GM18507 (cell line): ENCODE data around the gene WHAMM.

Experiments
- DNase-seq: peaks from one replicate; pipeline ENCODE4 v3.0.0; 2011; ENCODE audit warnings: low read depth; ENCODE audit not compliant: insufficient read length; ENCODE audit errors: extremely low spot score
- FAIRE-seq: peaks from 2 replicates; lab custom pipeline; 2011; peaks lifted over from hg19 to GRCh38; lab: Jason Lieb, UNC

The WHAMM gene

GRCh38 chr15:82831894-82832600 is 22.6 kb downstream of the WHAMM start:
- no peak for DNase-seq
- FAIRE-seq = no peak

GRCh38 chr15:82832601-82833361 is 23.4 kb downstream of the WHAMM start:
- peak; percentile 80 for FAIRE-seq
- peak; percentile 48 for DNase-seq

GRCh38 chr15:82833362-82833682 is 23.9 kb downstream of the WHAMM start:
- DNase-seq (no peak), FAIRE-seq (no peak)

- no peak for FAIRE-seq
- DNase-seq = no peak
Observed at GRCh38 chr15:82835391-82835917, 26.0 kb downstream of the WHAMM start.

- FAIRE-seq (no peak), DNase-seq (no peak)
Observed at GRCh38 chr15:82838096-82838735, 28.8 kb downstream of the WHAMM start.

GRCh38 chr15:82839136-82839535 is 29.7 kb downstream of the WHAMM start:
- DNase-seq (no peak), FAIRE-seq (peak; percentile 15)

- DNase-seq (no peak), FAIRE-seq (no peak)
Observed at GRCh38 chr15:82840166-82840565, 30.7 kb downstream of the WHAMM start.

GRCh38 chr15:82843566-82843965 is 34.1 kb downstream of the WHAMM start:
- FAIRE-seq (no peak), DNase-seq (no peak)

- DNase-seq (no peak), FAIRE-seq (no peak)
Observed at GRCh38 chr15:82845686-82846085, 36.3 kb downstream of the WHAMM start.

- DNase-seq (no peak), FAIRE-seq (no peak)
Observed at GRCh38 chr15:82846621-82847020, 37.2 kb downstream of the WHAMM start.

- DNase-seq (no peak), FAIRE-seq (no peak)
Observed at GRCh38 chr15:82847703-82848102, 38.3 kb downstream of the WHAMM start.

GRCh38 chr15:82848241-82848993 is 39.0 kb downstream of the WHAMM start:
- DNase-seq = no peak
- FAIRE-seq = no peak

- peak; percentile 75 for FAIRE-seq
- DNase-seq = no peak
Observed at GRCh38 chr15:82849556-82850512, 40.4 kb downstream of the WHAMM start.

GRCh38 chr15:82850731-82851130 is 41.3 kb downstream of the WHAMM start:
- no peak for DNase-seq
- FAIRE-seq = no peak

- FAIRE-seq (no peak), DNase-seq (no peak)
Observed at GRCh38 chr15:82851306-82851850, 42.0 kb downstream of the WHAMM start.

- DNase-seq (no peak), FAIRE-seq (no peak)
Observed at GRCh38 chr15:82851981-82852511, 42.6 kb downstream of the WHAMM start.

GRCh38 chr15:82852941-82853561 is 43.6 kb downstream of the WHAMM start:
- DNase-seq (no peak), FAIRE-seq (no peak)

GRCh38 chr15:82854554-82854953 is 45.1 kb downstream of the WHAMM start:
- DNase-seq (no peak), FAIRE-seq (no peak)
